Vagina (tissue), 2 donors: ENCODE results near the gene ADGRB2. TPM values are rescaled to one million over a fixed set of nuclear protein-coding genes. Genes with fewer than 3 reads are reported as not detected.

Experiments used
- DNase-seq, 2 donors: peaks; one replicate each; pipeline ENCODE4 v3.0.0-alpha.2; 2017; ENCODE audit errors: extremely low spot score in 2 of 2
- H3K27ac ChIP-seq: fragments of 200-600 bp; sonication (generic); one replicate; pipeline ENCODE4 v1.5.1; 2019
- H3K27me3 ChIP-seq: fragments of 200-600 bp; sonication (generic); one replicate; pipeline ENCODE4 v1.5.1; 2019
- H3K36me3 ChIP-seq, 2 donors: fragments of 200-600 bp; sonication (generic); one replicate each; pipeline ENCODE4 v1.5.1; 2017 to 2019
- H3K4me1 ChIP-seq: fragments of 200-600 bp; sonication (generic); one replicate; pipeline ENCODE4 v1.5.1; 2019
- H3K4me3 ChIP-seq, 2 donors: fragments of 200-600 bp; sonication (generic); 1 replicate in 1 of 2; 2 replicates in 1 of 2; pipeline ENCODE4 v1.5.1; 2016 to 2019
- H3K9me3 ChIP-seq: fragments of 200-600 bp; sonication (generic); one replicate; pipeline ENCODE4 v1.5.1; 2019
- CTCF ChIP-seq, 3 experiments: fragments of 450-650 bp in 2 of 3; fragments of 200-600 bp in 1 of 3; sonication (generic) in 1 of 3; IDR thresholded peaks; one replicate each; pipeline ENCODE4 v1.5.1; 2017 to 2019; ENCODE audit warnings: antibody characterized with exemption in 3 of 3, mild to moderate bottlenecking in 2 of 3, moderate library complexity in 2 of 3
- POLR2A ChIP-seq, 2 donors: fragments of 450-650 bp; IDR thresholded peaks; one replicate each; pipeline ENCODE4 v1.6.1; 2017; ENCODE audit warnings: antibody characterized with exemption in 2 of 2, mild to moderate bottlenecking in 2 of 2, moderate library complexity in 2 of 2
- POLR2AphosphoS5 ChIP-seq, 2 donors: sonication (generic); formaldehyde crosslinking; IDR thresholded peaks; one replicate each; pipeline ENCODE4 v1.9.0; 2017; ENCODE audit warnings: antibody characterized with exemption in 2 of 2, mild to moderate bottlenecking in 2 of 2, low read depth in 1 of 2; ENCODE audit not compliant: insufficient read depth in 1 of 2
- intact Hi-C: fragments of 100-400 bp; cut with DNase I; formaldehyde crosslinking; loops from one replicate; pipeline ENCODE4 v1.15.1; 2023
- total RNA-seq: library from RNA; depleted of rRNA; stranded (reverse); fragments of >200 nt; gene quantifications from one replicate; pipeline ENCODE4 v1.2.3, GENCODE V29; 2016

The ADGRB2 gene
- total RNA-seq, 1 donor from 2014 or later, result 3.9 TPM

- no peak for TF ChIP-seq POLR2A (IDR thresholded peaks at IDR 0.05)
- TF ChIP-seq POLR2AphosphoS5 (IDR thresholded peaks at IDR 0.05; ENCODE audit: insufficient read depth in 1 of 2, low read depth in 1 of 2), result no peak
- TF ChIP-seq CTCF (IDR thresholded peaks at IDR 0.05), result no peak
- Histone ChIP-seq H3K4me3 (no peak overlapping the region), H3K27me3 (no peaks in the 10 kb centered on the region), H3K36me3 (no peaks in the 10 kb centered on the region), H3K4me1 (peaks cover 19% of the 10 kb centered on the region), H3K9me3 (no peaks in the 10 kb centered on the region), H3K27ac (peak overlapping the region; percentile 91)
- intact Hi-C loops, result loop anchor here (5.0 to 10.0 kb wide), 2 partner anchors 70 to 278 kb away; no protein-coding TSS in a partner anchor
- DNase-seq, result no peak
Observed at GRCh38 chr1:31787261-31787660, 23.1 kb upstream of the ADGRB2 start.

- no peak overlapping the region for H3K4me3 ChIP-seq
- intact Hi-C loops, result loop anchor here (5.0 to 10.0 kb wide), 2 partner anchors 69 to 278 kb away; no protein-coding TSS in a partner anchor
- H3K27me3 ChIP-seq, result no peaks in the 10 kb centered on the region
- no peaks in the 10 kb centered on the region for H3K9me3 ChIP-seq
- no peaks in the 10 kb centered on the region for H3K36me3 ChIP-seq
- DNase-seq, result no peak
- H3K27ac ChIP-seq, result no peak overlapping the region
- no peak for TF ChIP-seq POLR2A (IDR thresholded peaks at IDR 0.05)
- TF ChIP-seq CTCF (IDR thresholded peaks at IDR 0.05), result no peak
- TF ChIP-seq POLR2AphosphoS5 (IDR thresholded peaks at IDR 0.05; ENCODE audit: insufficient read depth in 1 of 2, low read depth in 1 of 2), result no peak
- peaks cover 19% of the 10 kb centered on the region for H3K4me1 ChIP-seq
Observed at GRCh38 chr1:31786366-31787060, 22.4 kb upstream of the ADGRB2 start.

GRCh38 chr1:31785947-31786290, 21.8 kb upstream of the ADGRB2 start:
- Histone ChIP-seq H3K27me3 (no peaks in the 10 kb centered on the region), H3K4me3 (no peak overlapping the region), H3K4me1 (peaks cover 19% of the 10 kb centered on the region), H3K27ac (no peak overlapping the region), H3K36me3 (no peaks in the 10 kb centered on the region), H3K9me3 (no peaks in the 10 kb centered on the region)
- intact Hi-C loops, result loop anchor here (5.0 to 10.0 kb wide), 2 partner anchors 69 to 279 kb away; no protein-coding TSS in a partner anchor
- DNase-seq, result no peak
- TF ChIP-seq POLR2AphosphoS5 (IDR thresholded peaks at IDR 0.05; ENCODE audit: insufficient read depth in 1 of 2, low read depth in 1 of 2) (no peak), CTCF (IDR thresholded peaks at IDR 0.05) (no peak), POLR2A (IDR thresholded peaks at IDR 0.05) (no peak)

- no peak for TF ChIP-seq POLR2AphosphoS5 (IDR thresholded peaks at IDR 0.05; ENCODE audit: insufficient read depth in 1 of 2, low read depth in 1 of 2)
- no peak for TF ChIP-seq CTCF (IDR thresholded peaks at IDR 0.05)
- no peak for TF ChIP-seq POLR2A (IDR thresholded peaks at IDR 0.05)
Observed at GRCh38 chr1:31785020-31785946, 21.1 kb upstream of the ADGRB2 start.

More at GRCh38 chr1:31785020-31785946, 21.1 kb upstream of the ADGRB2 start:
- intact Hi-C loops, result loop anchor here (5.0 to 10.0 kb wide), 2 partner anchors 68 to 280 kb away; no protein-coding TSS in a partner anchor
- no peaks in the 10 kb centered on the region for H3K27me3 ChIP-seq
- H3K36me3 ChIP-seq, result no peaks in the 10 kb centered on the region
- no peak for DNase-seq
- H3K9me3 ChIP-seq, result no peaks in the 10 kb centered on the region
- H3K4me1 ChIP-seq, result peaks cover 19% of the 10 kb centered on the region
- H3K27ac ChIP-seq, result no peak overlapping the region
- H3K4me3 ChIP-seq, result no peak overlapping the region
